Panc1 (cell line): ENCODE data around the gene ABHD17A. TPM values are rescaled to one million over a fixed set of nuclear protein-coding genes. Genes with fewer than 3 reads are reported as not detected.

ENCODE experiments used
- ATAC-seq: fragments of 200-7000 bp; cut with Tn5 transposase; 2 replicates; pipeline ENCODE4 v1.9.1; 2020; ENCODE audit warnings: mild to moderate bottlenecking, moderate library complexity
- BruUV-seq: library from RNA; stranded (reverse); fragments of 400-500 nt; replicated peaks from 2 replicates; lab custom pipeline; 2021; lab: Mats Ljungman, UMichigan
- CTCF ChIA-PET: fragments of 300-600 bp; sonication (Branson Sonifier 250); formaldehyde crosslinking; loops from one replicate; lab custom pipeline; 2022; ENCODE audit warnings: antibody characterized with exemption; lab: Charles Lee
- POLR2A ChIA-PET: fragments of 300-600 bp; sonication (Branson Sonifier 250); formaldehyde crosslinking; loops from one replicate; lab custom pipeline; 2022; ENCODE audit warnings: antibody characterized with exemption; lab: Charles Lee
- DNase-seq: peaks from one replicate; pipeline ENCODE4 v3.0.0-alpha.2; 2010; ENCODE audit warnings: low read depth, low spot score
- H3K27ac ChIP-seq: 2 replicates; pipeline ENCODE4 v1.5.1; 2011; ENCODE audit warnings: mild to moderate bottlenecking, low read length, inconsistent platforms
- H3K27me3 ChIP-seq: fragments of 200-500 bp; sonication (Bioruptor generic); 2 replicates; pipeline ENCODE4 v1.6.0; 2014; ENCODE audit warnings: low read length, inconsistent platforms; ENCODE audit not compliant: control insufficient read depth, insufficient read depth
- H3K36me3 ChIP-seq: fragments of 200-500 bp; sonication (Bioruptor generic); 2 replicates; pipeline ENCODE4 v1.5.1; 2014; ENCODE audit warnings: inconsistent platforms, mild to moderate bottlenecking, low read length, moderate library complexity; ENCODE audit not compliant: control insufficient read depth, insufficient read depth
- H3K4me1 ChIP-seq: 2 replicates; pipeline ENCODE4 v1.5.1; 2011; ENCODE audit warnings: inconsistent platforms, mild to moderate bottlenecking, low read length, moderate library complexity; ENCODE audit not compliant: control insufficient read depth, insufficient read depth
- H3K4me3 ChIP-seq, 2 experiments: 2 replicates each; pipeline ENCODE4 v1.5.1; 2011 to 2012; ENCODE audit warnings: low read depth in 2 of 2, low read length in 2 of 2, mild to moderate bottlenecking in 2 of 2, inconsistent platforms in 1 of 2, moderate library complexity in 1 of 2
- H3K9me3 ChIP-seq: fragments of 200-500 bp; sonication (Bioruptor generic); 2 replicates; pipeline ENCODE4 v1.5.1; 2014; ENCODE audit warnings: low read depth, mild to moderate bottlenecking, inconsistent platforms, low read length, moderate library complexity; ENCODE audit not compliant: control insufficient read depth, insufficient read depth
- POLR2AphosphoS5 ChIP-seq: IDR thresholded peaks from 2 replicates; pipeline ENCODE4 v1.6.1; 2012; ENCODE audit warnings: mild to moderate bottlenecking, low read depth, low read length, moderate library complexity
- SIN3A ChIP-seq: IDR thresholded peaks from 2 replicates; pipeline ENCODE4 v1.6.1; 2012; ENCODE audit warnings: low read depth, mild to moderate bottlenecking, low read length, moderate library complexity, borderline replicate concordance; ENCODE audit not compliant: insufficient read depth
- TCF7L2 ChIP-seq: IDR thresholded peaks from 2 replicates; pipeline ENCODE4 v1.6.1; 2011; ENCODE audit warnings: mild to moderate bottlenecking, low read depth, low read length, inconsistent platforms
- in situ Hi-C: cut with HindIII; loops from 2 replicates; pipeline ENCODE4 v1.10.0; 2016; ENCODE audit warnings: low sequenced_read_pairs, low pct_unique_long_range_greater_than_20kb
- intact Hi-C: fragments of 100-400 bp; cut with micrococcal nuclease; formaldehyde crosslinking; loops from one replicate; pipeline ENCODE4 v1.10.0; 2022; ENCODE audit not compliant: unreplicated experiment
- total RNA-seq: library from RNA; stranded (reverse); gene quantifications from one replicate; pipeline ENCODE4 v1.2.1, GENCODE V29; 2021; ENCODE audit not compliant: unreplicated experiment
- TF ChIP-seq, protein P1 (sequence below), 2 experiments: IDR thresholded peaks; 2 replicates each; pipeline ENCODE4 v1.6.1; 2011 to 2012; ENCODE audit warnings: low read depth in 2 of 2, control low read depth in 1 of 2, low read length in 1 of 2, mild to moderate bottlenecking in 1 of 2, moderate library complexity in 1 of 2; ENCODE audit not compliant: insufficient read depth in 1 of 2
- TF ChIP-seq, protein P2 (sequence below): fragments of 450-650 bp; IDR thresholded peaks from 2 replicates; pipeline ENCODE4 v1.5.1; 2017; ENCODE audit warnings: mild to moderate bottlenecking

The ABHD17A gene
- total RNA-seq, 1 experiment from 2014 or later = 57.1 TPM

DNA sequence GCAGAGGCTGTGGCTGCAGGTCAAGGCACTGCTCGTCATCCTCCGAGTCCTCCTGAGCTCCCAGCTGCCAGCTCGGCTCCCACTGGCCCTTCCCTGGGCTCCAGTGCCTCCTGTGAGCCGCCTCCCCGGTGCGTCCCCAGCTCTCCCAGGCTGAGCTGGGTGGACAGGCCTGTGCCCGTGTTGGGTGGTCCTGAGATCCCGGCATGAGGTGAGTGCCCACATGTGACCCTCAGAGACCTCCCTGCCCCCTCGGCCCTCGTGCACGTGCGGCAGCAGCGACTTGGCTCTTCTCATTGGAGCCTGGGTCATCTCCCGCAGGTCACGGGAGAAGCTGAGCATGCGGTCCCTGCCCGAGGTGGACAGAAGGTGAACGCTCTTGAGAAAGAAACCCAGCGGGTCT, 35.3 kb upstream of the ABHD17A start:
- Histone ChIP-seq H3K27me3 (no peaks in the 10 kb centered on the region), H3K27ac (no peak overlapping the region), H3K4me3 (no peak overlapping the region), H3K36me3 (no peaks in the 10 kb centered on the region; the same call in 1 of the 2 replicates), H3K9me3 (no peaks in the 10 kb centered on the region), H3K4me1 (no peaks in the 10 kb centered on the region)
- ChIA-PET POLR2A (no interaction called here), CTCF (no interaction called here)
- in situ Hi-C loops = no loop called here
- DNase-seq (no peak), ATAC-seq (no peak)
- no peak for TF ChIP-seq POLR2AphosphoS5
- no peak for TF ChIP-seq SIN3A
- no peak for TF ChIP-seq TCF7L2
- TF ChIP-seq, protein P1, sequence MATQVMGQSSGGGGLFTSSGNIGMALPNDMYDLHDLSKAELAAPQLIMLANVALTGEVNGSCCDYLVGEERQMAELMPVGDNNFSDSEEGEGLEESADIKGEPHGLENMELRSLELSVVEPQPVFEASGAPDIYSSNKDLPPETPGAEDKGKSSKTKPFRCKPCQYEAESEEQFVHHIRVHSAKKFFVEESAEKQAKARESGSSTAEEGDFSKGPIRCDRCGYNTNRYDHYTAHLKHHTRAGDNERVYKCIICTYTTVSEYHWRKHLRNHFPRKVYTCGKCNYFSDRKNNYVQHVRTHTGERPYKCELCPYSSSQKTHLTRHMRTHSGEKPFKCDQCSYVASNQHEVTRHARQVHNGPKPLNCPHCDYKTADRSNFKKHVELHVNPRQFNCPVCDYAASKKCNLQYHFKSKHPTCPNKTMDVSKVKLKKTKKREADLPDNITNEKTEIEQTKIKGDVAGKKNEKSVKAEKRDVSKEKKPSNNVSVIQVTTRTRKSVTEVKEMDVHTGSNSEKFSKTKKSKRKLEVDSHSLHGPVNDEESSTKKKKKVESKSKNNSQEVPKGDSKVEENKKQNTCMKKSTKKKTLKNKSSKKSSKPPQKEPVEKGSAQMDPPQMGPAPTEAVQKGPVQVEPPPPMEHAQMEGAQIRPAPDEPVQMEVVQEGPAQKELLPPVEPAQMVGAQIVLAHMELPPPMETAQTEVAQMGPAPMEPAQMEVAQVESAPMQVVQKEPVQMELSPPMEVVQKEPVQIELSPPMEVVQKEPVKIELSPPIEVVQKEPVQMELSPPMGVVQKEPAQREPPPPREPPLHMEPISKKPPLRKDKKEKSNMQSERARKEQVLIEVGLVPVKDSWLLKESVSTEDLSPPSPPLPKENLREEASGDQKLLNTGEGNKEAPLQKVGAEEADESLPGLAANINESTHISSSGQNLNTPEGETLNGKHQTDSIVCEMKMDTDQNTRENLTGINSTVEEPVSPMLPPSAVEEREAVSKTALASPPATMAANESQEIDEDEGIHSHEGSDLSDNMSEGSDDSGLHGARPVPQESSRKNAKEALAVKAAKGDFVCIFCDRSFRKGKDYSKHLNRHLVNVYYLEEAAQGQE (IDR thresholded peaks at IDR 0.05; ENCODE audit: insufficient read depth in 1 of 2, low read depth in 2 of 2, low read length in 1 of 2) = no peak
- TF ChIP-seq, protein P2, sequence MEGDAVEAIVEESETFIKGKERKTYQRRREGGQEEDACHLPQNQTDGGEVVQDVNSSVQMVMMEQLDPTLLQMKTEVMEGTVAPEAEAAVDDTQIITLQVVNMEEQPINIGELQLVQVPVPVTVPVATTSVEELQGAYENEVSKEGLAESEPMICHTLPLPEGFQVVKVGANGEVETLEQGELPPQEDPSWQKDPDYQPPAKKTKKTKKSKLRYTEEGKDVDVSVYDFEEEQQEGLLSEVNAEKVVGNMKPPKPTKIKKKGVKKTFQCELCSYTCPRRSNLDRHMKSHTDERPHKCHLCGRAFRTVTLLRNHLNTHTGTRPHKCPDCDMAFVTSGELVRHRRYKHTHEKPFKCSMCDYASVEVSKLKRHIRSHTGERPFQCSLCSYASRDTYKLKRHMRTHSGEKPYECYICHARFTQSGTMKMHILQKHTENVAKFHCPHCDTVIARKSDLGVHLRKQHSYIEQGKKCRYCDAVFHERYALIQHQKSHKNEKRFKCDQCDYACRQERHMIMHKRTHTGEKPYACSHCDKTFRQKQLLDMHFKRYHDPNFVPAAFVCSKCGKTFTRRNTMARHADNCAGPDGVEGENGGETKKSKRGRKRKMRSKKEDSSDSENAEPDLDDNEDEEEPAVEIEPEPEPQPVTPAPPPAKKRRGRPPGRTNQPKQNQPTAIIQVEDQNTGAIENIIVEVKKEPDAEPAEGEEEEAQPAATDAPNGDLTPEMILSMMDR = no peak
- no TSS peak for BruUV-seq
- intact Hi-C loops = no loop called here

DNA sequence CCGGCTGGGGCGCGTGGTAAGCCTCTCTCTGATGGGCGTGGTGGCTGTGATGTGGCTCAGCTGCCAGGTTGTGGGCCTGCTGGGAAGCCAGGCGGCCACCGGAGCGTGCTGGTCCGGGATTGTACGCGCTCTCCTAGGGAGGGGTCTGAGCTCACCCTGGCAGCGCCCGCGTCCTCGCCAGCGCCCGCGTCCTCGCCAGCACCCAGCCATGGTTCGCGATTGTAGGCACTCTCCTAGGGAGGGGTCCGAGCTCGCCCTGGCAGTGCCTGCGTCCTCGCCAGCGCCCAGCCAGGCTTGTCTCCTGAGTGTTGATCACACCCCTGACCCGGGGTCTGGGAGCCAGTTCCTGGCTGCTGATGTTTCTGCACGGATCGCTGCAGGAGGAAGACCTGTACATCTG, 33.7 kb upstream of the ABHD17A start:
- no TSS peak for BruUV-seq

More for the DNA sequence above, 33.7 kb upstream of the ABHD17A start:
- ATAC-seq = no peak
- TF ChIP-seq SIN3A (no peak), TCF7L2 (no peak), POLR2AphosphoS5 (no peak)
- TF ChIP-seq, protein P2 = no peak
- TF ChIP-seq, protein P1 (IDR thresholded peaks at IDR 0.05; ENCODE audit: insufficient read depth in 1 of 2, low read depth in 2 of 2, low read length in 1 of 2) = no peak
- Histone ChIP-seq H3K27me3 (no peaks in the 10 kb centered on the region), H3K4me3 (no peak overlapping the region), H3K4me1 (no peaks in the 10 kb centered on the region), H3K36me3 (no peaks in the 10 kb centered on the region; the same call in 1 of the 2 replicates), H3K27ac (no peak overlapping the region), H3K9me3 (no peaks in the 10 kb centered on the region)
- POLR2A ChIA-PET = interaction anchor here (0.6 kb wide), 1 partner anchor 13 kb away, joined by 3 read pairs; no protein-coding TSS in a partner anchor
- in situ Hi-C loops = no loop called here
- DNase-seq = no peak
- intact Hi-C loops = no loop called here
- CTCF ChIA-PET = no interaction called here
